BLaER1 (cell line): ENCODE results near the gene GPR108.

Source experiments
- H3K27ac ChIP-seq: shearing (Covaris generic); formaldehyde crosslinking; 2 replicates; pipeline ENCODE4 v1.8.1; 2022
- H3K27me3 ChIP-seq: shearing (Covaris generic); formaldehyde crosslinking; 2 replicates; pipeline ENCODE4 v1.8.1; 2022
- H3K36me3 ChIP-seq: shearing (Covaris generic); formaldehyde crosslinking; 2 replicates; pipeline ENCODE4 v1.8.1; 2022
- H3K4me1 ChIP-seq: shearing (Covaris generic); formaldehyde crosslinking; 2 replicates; pipeline ENCODE4 v1.8.1; 2022
- H3K4me2 ChIP-seq: shearing (Covaris generic); formaldehyde crosslinking; 2 replicates; pipeline ENCODE4 v1.8.1; 2022
- H3K4me3 ChIP-seq: shearing (Covaris generic); formaldehyde crosslinking; 2 replicates; pipeline ENCODE4 v1.8.1; 2022
- H3K9ac ChIP-seq: shearing (Covaris generic); formaldehyde crosslinking; 2 replicates; pipeline ENCODE4 v1.8.1; 2022
- H3K9me3 ChIP-seq: shearing (Covaris generic); formaldehyde crosslinking; 2 replicates; pipeline ENCODE4 v1.8.1; 2022
- H4K20me1 ChIP-seq: shearing (Covaris generic); formaldehyde crosslinking; 2 replicates; pipeline ENCODE4 v1.8.1; 2022
- Cebpa-rat ChIP-seq: shearing (Covaris generic); IDR thresholded peaks from 2 replicates; pipeline ENCODE4 v1.8.1; 2022

Gene GPR108

DNA sequence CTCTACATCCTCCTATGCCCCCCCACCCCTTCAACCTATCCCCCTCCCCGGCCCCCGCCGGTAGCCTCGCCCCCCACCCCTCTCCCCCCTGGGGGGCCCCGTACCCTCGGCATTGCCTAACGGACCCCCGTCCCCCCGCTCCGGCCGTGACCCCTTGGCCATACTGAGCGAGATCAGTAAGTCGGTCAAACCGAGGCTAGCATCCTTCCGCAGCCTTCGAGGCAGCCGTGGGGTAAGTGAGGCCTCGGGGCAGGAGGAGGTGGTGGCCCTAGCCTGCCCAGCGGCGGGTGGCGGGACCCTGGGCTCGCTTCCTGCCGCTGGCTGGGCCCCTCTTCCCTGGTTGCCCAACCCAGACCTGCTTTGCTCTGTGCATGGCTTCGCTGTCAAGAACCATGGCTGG lies 8.6 kb upstream of the GPR108 start:
- H3K27ac ChIP-seq = no peak overlapping the region
- H3K36me3 ChIP-seq = peaks cover 79% of the 10 kb centered on the region
- H3K9ac ChIP-seq = no peak overlapping the region
- no peak for TF ChIP-seq Cebpa-rat
- H3K9me3 ChIP-seq = no peaks in the 10 kb centered on the region
- H3K27me3 ChIP-seq = no peaks in the 10 kb centered on the region
- H3K4me3 ChIP-seq = no peak overlapping the region
- no peak overlapping the region for H3K4me2 ChIP-seq
- peaks cover 5% of the 10 kb centered on the region; the same call in 1 of the 2 replicates for H4K20me1 ChIP-seq
- peaks cover 9% of the 10 kb centered on the region for H3K4me1 ChIP-seq

DNA sequence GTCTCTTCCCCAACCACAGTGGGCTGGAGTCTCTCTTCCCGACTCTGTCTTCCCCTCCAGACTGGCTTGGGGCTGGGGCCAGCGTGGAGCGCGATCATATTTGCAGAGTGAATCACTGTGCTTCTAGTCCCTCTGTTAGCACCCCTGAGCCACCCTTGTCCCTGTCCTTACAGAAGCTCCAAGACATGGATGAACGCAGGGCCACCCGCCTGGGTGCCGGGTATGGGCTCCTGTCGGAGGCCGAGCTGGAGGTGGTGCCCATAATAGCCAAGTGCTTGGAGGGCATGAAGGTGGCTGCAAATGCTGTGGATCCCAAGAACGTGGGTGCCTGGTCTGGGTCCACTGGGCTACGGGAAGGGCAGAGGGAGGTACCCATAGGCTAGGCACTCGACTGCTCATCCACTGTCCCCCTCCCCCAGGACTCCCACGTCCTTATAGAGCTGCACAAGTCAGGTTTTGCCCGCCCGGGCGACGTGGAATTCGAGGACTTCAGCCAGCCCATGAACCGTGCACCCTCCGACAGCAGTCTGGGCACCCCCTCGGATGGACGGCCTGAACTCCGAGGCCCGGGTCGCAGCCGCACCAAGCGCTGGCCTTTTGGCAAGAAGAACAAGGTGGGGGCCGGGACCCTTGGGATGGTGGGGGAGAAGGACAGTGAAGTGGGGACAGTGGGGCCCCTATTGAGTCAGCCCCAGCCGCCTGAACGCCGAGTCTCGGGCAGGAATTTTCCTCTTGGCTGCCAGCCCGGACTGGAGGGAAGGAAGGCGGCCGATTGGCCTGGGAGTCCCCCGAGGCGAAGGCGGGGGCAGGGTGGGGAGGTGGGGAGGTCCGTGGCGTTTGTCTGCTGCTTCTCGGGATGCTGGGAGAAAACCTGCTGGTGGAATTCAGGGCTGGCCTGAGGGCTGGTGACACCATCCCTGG lies 7.3 kb upstream of the GPR108 start:
- H3K9ac ChIP-seq = no peak overlapping the region
- peaks cover 17% of the 10 kb centered on the region for H3K4me1 ChIP-seq
- H3K9me3 ChIP-seq = no peaks in the 10 kb centered on the region
- peaks cover 5% of the 10 kb centered on the region; the same call in 1 of the 2 replicates for H4K20me1 ChIP-seq
- H3K36me3 ChIP-seq = peaks cover 67% of the 10 kb centered on the region
- no peak for TF ChIP-seq Cebpa-rat
- H3K4me3 ChIP-seq = no peak overlapping the region
- no peak overlapping the region for H3K27ac ChIP-seq
- no peaks in the 10 kb centered on the region for H3K27me3 ChIP-seq
- H3K4me2 ChIP-seq = no peak overlapping the region

DNA sequence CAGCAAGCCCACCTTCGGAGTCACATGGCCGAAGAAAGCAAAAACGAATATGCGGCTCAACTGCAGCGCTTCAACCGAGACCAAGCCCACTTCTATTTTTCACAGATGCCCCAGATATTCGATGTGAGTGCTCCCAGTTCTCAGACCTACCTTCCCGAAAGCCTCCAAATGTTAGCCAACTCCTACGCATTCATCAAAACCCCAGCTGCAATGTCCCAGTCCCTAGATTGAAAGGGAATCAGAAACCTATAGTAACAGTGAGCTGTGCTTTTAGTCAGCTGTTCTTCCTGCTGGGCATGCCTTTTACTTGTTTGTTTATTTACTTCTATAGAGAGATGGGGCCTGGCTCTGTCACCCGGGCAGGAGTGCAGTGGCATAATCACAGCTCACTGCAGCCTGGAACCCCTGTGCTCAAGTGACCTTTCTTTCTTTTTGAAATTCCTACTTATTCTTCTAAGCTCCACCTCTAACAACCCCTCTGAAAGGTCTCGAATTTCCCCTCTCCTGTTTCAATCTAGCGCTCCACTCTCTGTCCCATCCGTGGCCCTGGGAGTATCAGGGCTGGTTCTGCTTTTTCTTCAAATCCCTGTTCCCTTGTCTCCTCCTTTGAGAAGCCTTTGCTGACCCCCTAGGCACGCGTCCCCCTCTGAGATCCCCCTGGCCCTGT lies 6.5 kb upstream of the GPR108 start:
- Histone ChIP-seq H3K9ac (no peak overlapping the region), H3K4me1 (peaks cover 22% of the 10 kb centered on the region), H3K4me2 (no peak overlapping the region), H3K27ac (no peak overlapping the region), H3K4me3 (no peak overlapping the region), H3K27me3 (no peaks in the 10 kb centered on the region), H3K9me3 (no peaks in the 10 kb centered on the region), H4K20me1 (peaks cover 5% of the 10 kb centered on the region; the same call in 1 of the 2 replicates), H3K36me3 (peaks cover 60% of the 10 kb centered on the region)
- TF ChIP-seq Cebpa-rat = no peak

DNA sequence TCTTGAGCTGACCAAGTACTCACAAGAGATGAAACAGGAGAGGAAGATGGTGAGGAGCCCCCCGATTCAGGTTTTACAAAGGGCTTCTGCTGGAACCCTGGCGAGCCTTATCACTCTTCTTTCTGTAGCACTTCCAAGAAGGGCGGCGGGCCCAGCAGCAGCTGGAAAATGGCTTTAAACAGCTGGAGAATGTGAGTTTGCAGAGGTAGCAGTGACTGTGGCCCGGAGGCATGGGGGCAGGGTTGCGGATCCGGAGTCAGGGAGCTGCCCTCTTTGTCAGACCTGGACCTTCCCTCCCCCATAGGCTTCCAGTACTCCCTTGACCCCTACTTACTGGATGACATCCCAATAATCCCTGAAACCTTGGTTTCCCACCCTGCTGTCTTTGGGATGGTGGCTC lies 5.7 kb upstream of the GPR108 start:
- Histone ChIP-seq H3K4me2 (no peak overlapping the region), H3K27ac (no peak overlapping the region), H3K27me3 (no peaks in the 10 kb centered on the region), H3K4me3 (no peak overlapping the region), H3K36me3 (peaks cover 52% of the 10 kb centered on the region), H3K9ac (no peak overlapping the region), H3K4me1 (peaks cover 30% of the 10 kb centered on the region), H3K9me3 (no peaks in the 10 kb centered on the region), H4K20me1 (peaks cover 5% of the 10 kb centered on the region; the same call in 1 of the 2 replicates)
- no peak for TF ChIP-seq Cebpa-rat

DNA sequence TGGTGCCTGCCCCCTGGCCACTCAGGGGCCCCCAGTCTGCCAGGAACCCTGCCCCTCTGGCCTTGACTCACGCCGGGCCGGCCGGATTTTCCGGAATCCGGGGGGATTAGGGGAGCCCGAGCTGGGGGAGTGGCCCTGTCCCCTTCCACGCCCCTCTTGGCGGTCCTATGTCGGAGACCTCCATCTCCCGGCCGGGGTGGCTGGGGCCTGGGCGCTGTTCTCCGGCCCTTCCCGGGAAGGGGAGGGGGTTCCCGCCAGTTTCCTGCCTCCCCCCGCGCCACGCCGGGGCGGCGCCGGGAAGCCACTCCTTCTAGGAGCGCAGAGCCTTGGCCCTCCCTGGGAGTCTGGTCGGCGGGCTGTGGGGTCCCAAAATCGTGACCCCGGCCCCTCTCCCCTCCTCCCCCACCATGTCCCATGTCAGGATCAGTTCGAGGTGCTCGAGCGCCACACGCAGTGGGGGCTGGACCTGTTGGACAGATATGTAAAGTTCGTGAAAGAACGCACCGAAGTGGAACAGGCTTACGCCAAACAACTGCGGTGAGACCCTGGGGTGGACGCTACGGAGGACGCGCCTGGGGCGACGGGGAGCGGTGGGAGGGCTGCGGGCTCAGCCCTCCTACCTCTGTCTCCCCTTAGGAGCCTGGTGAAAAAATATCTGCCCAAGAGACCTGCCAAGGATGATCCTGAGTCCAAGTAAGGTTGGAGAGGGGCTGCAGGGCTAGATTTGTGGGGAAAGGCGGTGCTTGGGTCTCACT lies 3.4 kb upstream of the GPR108 start:
- TF ChIP-seq Cebpa-rat = no peak
- H3K4me1 ChIP-seq = peaks cover 40% of the 10 kb centered on the region
- no peaks in the 10 kb centered on the region for H3K9me3 ChIP-seq
- H3K27ac ChIP-seq = peak overlapping the region; percentile 63
- peaks cover 6% of the 10 kb centered on the region; the same call in 1 of the 2 replicates for H4K20me1 ChIP-seq
- peak overlapping the region; percentile 76 for H3K9ac ChIP-seq
- peaks cover 33% of the 10 kb centered on the region for H3K36me3 ChIP-seq
- peak overlapping the region; percentile 99 for H3K4me2 ChIP-seq
- no peaks in the 10 kb centered on the region for H3K27me3 ChIP-seq
- H3K4me3 ChIP-seq = peak overlapping the region; percentile 78

- H3K27me3 ChIP-seq = no peaks in the 10 kb centered on the region
- no peaks in the 10 kb centered on the region for H3K9me3 ChIP-seq
- H3K4me1 ChIP-seq = peaks cover 45% of the 10 kb centered on the region
- peak overlapping the region; percentile 63 for H3K27ac ChIP-seq
- H3K4me3 ChIP-seq = peak overlapping the region; percentile 78
- TF ChIP-seq Cebpa-rat = no peak
- H3K9ac ChIP-seq = peak overlapping the region; percentile 76
- H3K4me2 ChIP-seq = peak overlapping the region; percentile 99
- H3K36me3 ChIP-seq = peaks cover 26% of the 10 kb centered on the region
- peaks cover 9% of the 10 kb centered on the region; the same call in 1 of the 2 replicates for H4K20me1 ChIP-seq
Observed at GRCh38 chr19:6739883-6740588, 2.7 kb upstream of the GPR108 start.

GRCh38 chr19:6739390-6739882 lies 2.1 kb upstream of the GPR108 start, which contains the start of gene TRIP10:
TSS of gene TRIP10 (plus strand) at chr19:6739680. CDS start at chr19:6739762, 82 bp downstream.
- H3K4me2 ChIP-seq = peak within 1 kb of the TSS; percentile 99
- TF ChIP-seq Cebpa-rat = no peak
- H3K27me3 ChIP-seq = no peaks in the 10 kb centered on the region
- H3K4me1 ChIP-seq = peaks cover 45% of the 10 kb centered on the region
- peak within 1 kb of the TSS; percentile 76 for H3K9ac ChIP-seq
- H3K9me3 ChIP-seq = no peaks in the 10 kb centered on the region
- peaks cover 9% of the 10 kb centered on the region; the same call in 1 of the 2 replicates for H4K20me1 ChIP-seq
- H3K4me3 ChIP-seq = peak within 1 kb of the TSS; percentile 78
- peak within 1 kb of the TSS; percentile 78 for H3K27ac ChIP-seq
- peaks cover 20% of the 10 kb centered on the region for H3K36me3 ChIP-seq

DNA sequence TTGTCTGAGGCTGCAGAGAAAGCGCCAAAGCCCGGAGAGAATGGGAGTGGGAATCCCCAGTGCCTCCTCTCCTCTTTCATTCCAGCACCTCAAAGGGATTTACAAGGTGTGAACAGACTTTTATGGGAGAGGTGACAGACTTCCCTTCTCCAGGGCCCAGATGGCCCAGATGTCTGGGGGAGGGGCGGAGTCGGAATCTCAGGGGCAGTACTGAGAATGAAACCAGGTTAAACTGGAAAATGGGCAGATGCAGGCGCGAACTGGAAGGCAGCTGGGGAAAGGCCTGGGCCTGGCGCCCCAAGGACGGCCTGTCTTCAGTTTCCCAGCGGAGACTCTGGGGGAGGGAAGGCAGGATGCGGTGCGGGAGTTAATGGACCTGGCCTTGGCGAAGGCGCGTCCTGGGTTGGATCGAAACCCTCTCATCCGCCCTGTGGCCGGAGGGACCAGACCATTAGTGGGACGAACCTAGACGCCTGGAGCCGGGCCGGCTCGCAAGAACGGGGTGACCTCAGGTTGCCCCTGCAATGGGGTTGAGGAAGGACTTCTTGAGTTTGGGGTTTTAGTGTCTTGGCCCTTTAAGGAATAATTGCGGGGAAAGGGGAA lies 1.5 kb upstream of the GPR108 start:
- H3K27ac ChIP-seq = peak overlapping the region; percentile 78

More for the DNA sequence above, 1.5 kb upstream of the GPR108 start:
- no peak; the same call in 1 of the 2 replicates for TF ChIP-seq Cebpa-rat
- H3K27me3 ChIP-seq = no peaks in the 10 kb centered on the region
- peak overlapping the region; percentile 65 for H3K9ac ChIP-seq
- H3K36me3 ChIP-seq = peaks cover 15% of the 10 kb centered on the region
- H4K20me1 ChIP-seq = peaks cover 9% of the 10 kb centered on the region; the same call in 1 of the 2 replicates
- H3K4me2 ChIP-seq = peak overlapping the region; percentile 97
- H3K9me3 ChIP-seq = no peaks in the 10 kb centered on the region
- H3K4me3 ChIP-seq = peak overlapping the region; percentile 57
- peaks cover 45% of the 10 kb centered on the region for H3K4me1 ChIP-seq
